SU-DHL-6 (cell line): ENCODE measurements around the gene ITPKA.

Experiments used
- H2AFZ ChIP-seq: fragments of 200-600 bp; sonication (generic); 2 replicates; pipeline ENCODE4 v1.6.1; 2014; ENCODE audit warnings: low read depth, mild to moderate bottlenecking, moderate library complexity, mixed read lengths, antibody characterized with exemption, low read length; ENCODE audit not compliant: severe bottlenecking
- H3F3A ChIP-seq: fragments of 200-600 bp; shearing (Covaris generic); 2 replicates; pipeline ENCODE4 v1.6.0; 2016; ENCODE audit warnings: antibody characterized with exemption, mild to moderate bottlenecking; ENCODE audit not compliant: insufficient read depth
- H3K27ac ChIP-seq: fragments of 200-600 bp; sonication (generic); 2 replicates; pipeline ENCODE4 v1.5.1; 2016; ENCODE audit warnings: low read depth, mild to moderate bottlenecking, low read length, moderate library complexity, mixed read lengths
- H3K27me3 ChIP-seq: fragments of 200-600 bp; sonication (generic), shearing (Covaris generic); 2 replicates; pipeline ENCODE4 v1.6.0; 2014; ENCODE audit warnings: mild to moderate bottlenecking, low read length
- H3K36me3 ChIP-seq: fragments of 200-600 bp; sonication (generic); 2 replicates; pipeline ENCODE4 v1.6.1; 2014; ENCODE audit warnings: mild to moderate bottlenecking, low read length, mixed read lengths
- H3K4me2 ChIP-seq: fragments of 300-600, 200-600 bp; shearing (Covaris generic), sonication (generic); 2 replicates; pipeline ENCODE4 v1.6.0; 2014; ENCODE audit warnings: low read length, low read depth, mild to moderate bottlenecking; ENCODE audit not compliant: poor library complexity, severe bottlenecking
- H3K4me3 ChIP-seq: fragments of 200-600 bp; sonication (generic); 2 replicates; pipeline ENCODE4 v1.5.1; 2014; ENCODE audit warnings: antibody characterized with exemption, low read length, mild to moderate bottlenecking, mixed read lengths; ENCODE audit not compliant: insufficient read depth, poor library complexity, severe bottlenecking
- H3K79me2 ChIP-seq: fragments of 200-600 bp; sonication (generic); 2 replicates; pipeline ENCODE4 v1.6.1; 2014; ENCODE audit warnings: mild to moderate bottlenecking, low read length, moderate library complexity; ENCODE audit not compliant: insufficient read depth
- H3K9ac ChIP-seq: fragments of 200-600 bp; sonication (generic); 2 replicates; pipeline ENCODE4 v1.7.0; 2014; ENCODE audit warnings: mild to moderate bottlenecking, low read length
- H3K9me2 ChIP-seq: fragments of 200-600 bp; sonication (generic); replicated peaks from 2 replicates; pipeline ENCODE4 v1.6.1; 2014; ENCODE audit warnings: low read length; ENCODE audit not compliant: insufficient read depth
- H3K9me3 ChIP-seq: fragments of 200-600 bp; sonication (generic); 2 replicates; pipeline ENCODE4 v1.6.1; 2014; ENCODE audit warnings: low read length, mixed read lengths; ENCODE audit not compliant: insufficient read depth
- H4K20me1 ChIP-seq: fragments of 200-600 bp; sonication (generic); 2 replicates; pipeline ENCODE4 v1.6.1; 2014; ENCODE audit warnings: low read depth, mild to moderate bottlenecking, antibody characterized with exemption, low read length, moderate library complexity, mixed read lengths
- CTCF ChIP-seq: fragments of 200-600 bp; sonication (generic); IDR thresholded peaks from one replicate; pipeline ENCODE4 v1.5.1; 2017; ENCODE audit warnings: antibody characterized with exemption, mild to moderate bottlenecking, low read length, moderate library complexity; ENCODE audit not compliant: insufficient read depth, poor library complexity, severe bottlenecking
- EZH2phosphoT487 ChIP-seq: fragments of 200-600 bp; sonication (generic), shearing (Covaris generic); conservative IDR thresholded peaks from 2 replicates; pipeline ENCODE4 v1.6.1; 2018; ENCODE audit warnings: mild to moderate bottlenecking, antibody characterized with exemption, low read length, moderate library complexity, mixed read lengths

Gene ITPKA

GRCh38 chr15:41473418-41473817, 20.3 kb upstream of the ITPKA start:
- H3K4me3 ChIP-seq: no peak overlapping the region
- H3F3A ChIP-seq: no peaks in the 10 kb centered on the region
- no peaks in the 10 kb centered on the region for H3K27me3 ChIP-seq
- H3K36me3 ChIP-seq: peaks cover 24% of the 10 kb centered on the region; the same call in 1 of the 2 replicates
- H3K9ac ChIP-seq: no peak overlapping the region
- H4K20me1 ChIP-seq: no peaks in the 10 kb centered on the region
- H3K27ac ChIP-seq: no peak overlapping the region
- H3K9me3 ChIP-seq: no peaks in the 10 kb centered on the region
- H3K9me2 ChIP-seq: no peaks in the 10 kb centered on the region
- no peak overlapping the region for H2AFZ ChIP-seq
- TF ChIP-seq EZH2phosphoT487: no peak
- TF ChIP-seq CTCF: no peak
- H3K79me2 ChIP-seq: no peaks in the 10 kb centered on the region
- no peak overlapping the region for H3K4me2 ChIP-seq

DNA sequence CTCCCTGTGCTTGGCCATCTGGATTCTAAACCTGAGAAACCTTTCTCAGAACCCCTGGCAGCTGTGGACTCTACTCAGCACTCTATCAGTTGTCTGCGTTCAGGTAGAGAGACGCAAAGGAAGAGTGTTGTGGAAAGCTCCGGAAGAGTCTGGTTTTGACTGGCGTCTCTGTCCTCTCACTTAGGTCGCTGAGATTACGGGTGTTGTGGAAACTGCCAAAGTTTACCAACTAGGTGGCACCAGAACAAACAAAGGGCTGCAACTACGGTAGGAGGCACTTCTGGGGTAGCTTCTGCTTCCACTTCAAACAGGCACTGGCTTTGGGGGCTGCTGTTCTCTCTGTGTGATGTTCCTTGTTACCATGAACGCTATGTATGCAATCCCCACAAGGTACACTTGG, 19.2 kb upstream of the ITPKA start:
- Histone ChIP-seq H3K79me2 (no peaks in the 10 kb centered on the region), H2AFZ (no peak overlapping the region), H3K4me2 (no peak overlapping the region), H3K9me3 (no peaks in the 10 kb centered on the region), H4K20me1 (no peaks in the 10 kb centered on the region), H3K4me3 (no peak overlapping the region), H3K27ac (no peak overlapping the region), H3K36me3 (peaks cover 28% of the 10 kb centered on the region), H3K9ac (no peak overlapping the region), H3F3A (no peaks in the 10 kb centered on the region), H3K27me3 (no peaks in the 10 kb centered on the region), H3K9me2 (no peaks in the 10 kb centered on the region)
- TF ChIP-seq EZH2phosphoT487: no peak
- no peak for TF ChIP-seq CTCF

DNA sequence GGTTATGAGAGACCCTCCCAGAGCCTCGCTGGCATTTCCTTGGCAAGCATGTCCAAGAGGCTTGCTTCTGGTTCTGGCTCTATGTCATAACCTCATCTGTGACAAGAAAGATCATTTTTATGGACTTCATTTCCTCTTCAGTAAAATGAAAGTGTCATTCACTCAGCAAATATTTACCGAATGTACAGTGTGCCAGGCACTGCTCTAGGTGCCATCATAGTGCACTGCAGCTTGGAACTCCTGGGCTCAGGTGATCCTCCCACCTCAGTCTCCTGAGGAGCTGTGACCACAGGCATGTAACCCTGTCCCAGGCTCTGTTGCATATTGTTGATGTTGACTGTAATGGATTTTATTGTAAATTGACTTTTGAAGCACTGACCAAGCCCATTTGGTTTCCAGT, 18.7 kb upstream of the ITPKA start:
- no peaks in the 10 kb centered on the region for H3F3A ChIP-seq
- no peaks in the 10 kb centered on the region for H3K9me3 ChIP-seq
- H3K27me3 ChIP-seq: no peaks in the 10 kb centered on the region
- peaks cover 28% of the 10 kb centered on the region for H3K36me3 ChIP-seq
- no peak overlapping the region for H3K27ac ChIP-seq
- no peaks in the 10 kb centered on the region for H4K20me1 ChIP-seq
- H3K4me3 ChIP-seq: no peak overlapping the region
- TF ChIP-seq CTCF (no peak), EZH2phosphoT487 (no peak)
- no peaks in the 10 kb centered on the region for H3K9me2 ChIP-seq
- no peak overlapping the region for H3K9ac ChIP-seq
- H2AFZ ChIP-seq: no peak overlapping the region
- no peak overlapping the region for H3K4me2 ChIP-seq
- H3K79me2 ChIP-seq: no peaks in the 10 kb centered on the region
